BJ (cell line): ENCODE results near the gene MRPL40. TPM values are rescaled to one million over a fixed set of nuclear protein-coding genes. Genes with fewer than 3 reads are reported as not detected.

ENCODE experiments used
- CTCF ChIA-PET: fragments of 350-600 bp; formaldehyde crosslinking; extraction: SDS; loops from one replicate; lab custom pipeline; 2021; ENCODE audit warnings: antibody characterized with exemption, inconsistent platforms; lab: Yijun Ruan, JAX
- POLR2A ChIA-PET: fragments of 300-600 bp; sonication (Branson Sonifier 250); formaldehyde crosslinking; extraction: SDS; loops from one replicate; lab custom pipeline; 2021; ENCODE audit warnings: antibody characterized with exemption; lab: Charles Lee
- DNase-seq: peaks from one replicate; pipeline ENCODE4 v3.0.0-alpha.2; 2011; ENCODE audit warnings: low read depth
- H3K27me3 ChIP-seq: 2 replicates; pipeline ENCODE4 v1.6.0; 2011; ENCODE audit warnings: low read length; ENCODE audit not compliant: control insufficient read depth, insufficient read depth
- H3K36me3 ChIP-seq: 2 replicates; pipeline ENCODE4 v1.5.1; 2011; ENCODE audit warnings: low read length; ENCODE audit not compliant: control insufficient read depth, insufficient read depth
- H3K4me3 ChIP-seq: 2 replicates; pipeline ENCODE4 v1.5.1; 2011; ENCODE audit warnings: low read depth, mild to moderate bottlenecking, control low read depth, low read length
- polyA plus RNA-seq: library from polyadenylated mRNA; depleted of rRNA; stranded (reverse); fragments of >200 nt; gene quantifications from 2 replicates; pipeline ENCODE4 v1.2.3, GENCODE V29; 2011
- TF ChIP-seq, protein P1 (sequence below): IDR thresholded peaks from 2 replicates; pipeline ENCODE4 v1.5.1; 2011; ENCODE audit warnings: low read depth, mild to moderate bottlenecking, control low read depth, inconsistent platforms, low read length, moderate library complexity; ENCODE audit not compliant: insufficient read depth

MRPL40 gene
- polyA plus RNA-seq, 1 experiment = 35.5 TPM

DNA sequence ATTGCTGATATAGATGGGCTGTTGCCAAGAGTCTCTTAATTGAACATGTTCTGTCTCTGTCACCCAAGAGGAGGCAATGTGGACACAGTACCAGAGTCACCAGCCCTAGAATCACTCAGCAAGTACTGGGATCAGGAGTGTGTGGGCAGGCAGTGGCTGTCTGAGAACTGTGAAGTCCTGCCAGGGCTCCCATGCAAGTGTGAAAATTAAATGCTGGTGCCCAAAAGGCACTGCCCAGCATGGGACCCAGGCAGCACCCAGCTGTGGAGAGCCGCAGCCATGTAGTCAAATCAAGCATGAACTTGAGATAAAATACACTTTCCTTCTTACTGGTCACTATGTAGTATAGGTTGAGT, 20.7 kb upstream of the MRPL40 start:
- no peak overlapping the region for H3K4me3 ChIP-seq
- POLR2A ChIA-PET = no interaction called here
- H3K27me3 ChIP-seq = no peaks in the 10 kb centered on the region
- TF ChIP-seq, protein P1, sequence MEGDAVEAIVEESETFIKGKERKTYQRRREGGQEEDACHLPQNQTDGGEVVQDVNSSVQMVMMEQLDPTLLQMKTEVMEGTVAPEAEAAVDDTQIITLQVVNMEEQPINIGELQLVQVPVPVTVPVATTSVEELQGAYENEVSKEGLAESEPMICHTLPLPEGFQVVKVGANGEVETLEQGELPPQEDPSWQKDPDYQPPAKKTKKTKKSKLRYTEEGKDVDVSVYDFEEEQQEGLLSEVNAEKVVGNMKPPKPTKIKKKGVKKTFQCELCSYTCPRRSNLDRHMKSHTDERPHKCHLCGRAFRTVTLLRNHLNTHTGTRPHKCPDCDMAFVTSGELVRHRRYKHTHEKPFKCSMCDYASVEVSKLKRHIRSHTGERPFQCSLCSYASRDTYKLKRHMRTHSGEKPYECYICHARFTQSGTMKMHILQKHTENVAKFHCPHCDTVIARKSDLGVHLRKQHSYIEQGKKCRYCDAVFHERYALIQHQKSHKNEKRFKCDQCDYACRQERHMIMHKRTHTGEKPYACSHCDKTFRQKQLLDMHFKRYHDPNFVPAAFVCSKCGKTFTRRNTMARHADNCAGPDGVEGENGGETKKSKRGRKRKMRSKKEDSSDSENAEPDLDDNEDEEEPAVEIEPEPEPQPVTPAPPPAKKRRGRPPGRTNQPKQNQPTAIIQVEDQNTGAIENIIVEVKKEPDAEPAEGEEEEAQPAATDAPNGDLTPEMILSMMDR = no peak
- no peak for DNase-seq
- peaks cover 6% of the 10 kb centered on the region for H3K36me3 ChIP-seq
- CTCF ChIA-PET = interaction anchor here (0.9 kb wide), 1 partner anchor 267 kb away, joined by 3 read pairs; the partner anchor contains the start of gene ESS2

DNA sequence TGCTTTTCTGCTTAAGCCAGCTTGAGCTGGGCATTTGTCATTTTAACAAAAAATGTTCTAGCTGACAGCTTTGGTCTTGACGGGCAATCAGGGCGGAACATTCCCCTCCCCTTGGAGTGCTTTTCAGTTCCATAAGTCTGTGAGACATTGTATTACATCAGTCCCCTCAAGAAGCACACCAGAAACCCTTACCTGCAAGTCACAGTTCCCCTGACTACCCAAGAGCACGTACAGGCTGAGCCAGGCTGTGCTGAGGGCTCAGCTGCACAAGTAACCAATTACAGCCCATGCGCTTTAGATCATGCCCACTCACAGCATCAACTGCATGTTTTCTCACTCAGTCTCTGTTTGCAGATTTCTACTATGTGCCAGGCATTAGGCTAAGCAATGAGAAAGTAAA, 19.9 kb upstream of the MRPL40 start:
- CTCF ChIA-PET = interaction anchor here (1.3 kb wide), 1 partner anchor 234 kb away, joined by 3 read pairs; the partner anchor contains the start of gene SLC25A1
- peaks cover 5% of the 10 kb centered on the region for H3K36me3 ChIP-seq
- H3K4me3 ChIP-seq = no peak overlapping the region
- no peaks in the 10 kb centered on the region for H3K27me3 ChIP-seq
- TF ChIP-seq, protein P1 = no peak
- POLR2A ChIA-PET = no interaction called here
- DNase-seq = no peak

DNA sequence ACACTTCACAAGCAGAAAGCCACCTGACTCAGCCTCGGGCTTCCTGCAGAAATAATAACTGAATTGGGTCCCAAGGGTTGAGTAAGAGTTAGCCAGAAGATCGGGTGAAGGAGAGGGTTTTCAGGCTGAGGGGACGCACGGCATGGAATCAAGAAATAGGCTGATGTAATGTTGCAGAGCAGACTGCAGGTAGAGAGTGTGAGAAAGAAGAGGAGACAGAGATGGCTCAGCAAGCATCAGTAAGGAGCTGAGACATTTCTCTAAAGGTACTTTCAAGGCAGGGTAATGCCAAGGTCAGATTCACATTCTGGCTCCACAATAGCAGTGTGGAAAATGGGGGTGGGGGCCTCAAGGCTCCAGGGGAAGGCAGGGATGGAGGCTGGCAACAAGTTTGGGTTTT, 19.4 kb upstream of the MRPL40 start:
- ChIA-PET POLR2A (no interaction called here), CTCF (interaction anchor here (1.3 kb wide), 1 partner anchor 234 kb away, joined by 3 read pairs; the partner anchor contains the start of gene SLC25A1)
- Histone ChIP-seq H3K4me3 (no peak overlapping the region), H3K27me3 (no peaks in the 10 kb centered on the region), H3K36me3 (peaks cover 2% of the 10 kb centered on the region)
- no peak for DNase-seq
- TF ChIP-seq, protein P1 = no peak

DNA sequence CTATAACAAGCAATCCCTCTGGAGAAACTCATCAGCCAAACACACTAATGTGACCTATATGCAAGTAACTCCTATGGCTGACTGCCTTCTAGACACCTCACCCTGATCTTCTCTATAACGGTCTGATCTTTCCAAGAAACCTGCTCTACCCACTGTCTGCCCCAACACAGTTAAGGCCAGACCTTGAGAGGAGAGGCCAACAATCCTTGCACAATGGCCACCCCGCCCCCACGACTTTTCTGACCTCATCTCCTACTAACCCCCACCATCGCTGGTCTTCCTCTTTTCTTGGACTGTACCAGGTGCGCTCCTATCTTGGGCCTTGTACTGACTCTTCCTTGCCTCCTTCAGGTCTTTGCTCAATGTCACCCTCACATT, 13.3 kb upstream of the MRPL40 start:
- TF ChIP-seq, protein P1 = no peak
- ChIA-PET POLR2A (no interaction called here), CTCF (no interaction called here)
- no peak for DNase-seq
- Histone ChIP-seq H3K36me3 (no peaks in the 10 kb centered on the region), H3K4me3 (no peak overlapping the region), H3K27me3 (no peaks in the 10 kb centered on the region)

DNA sequence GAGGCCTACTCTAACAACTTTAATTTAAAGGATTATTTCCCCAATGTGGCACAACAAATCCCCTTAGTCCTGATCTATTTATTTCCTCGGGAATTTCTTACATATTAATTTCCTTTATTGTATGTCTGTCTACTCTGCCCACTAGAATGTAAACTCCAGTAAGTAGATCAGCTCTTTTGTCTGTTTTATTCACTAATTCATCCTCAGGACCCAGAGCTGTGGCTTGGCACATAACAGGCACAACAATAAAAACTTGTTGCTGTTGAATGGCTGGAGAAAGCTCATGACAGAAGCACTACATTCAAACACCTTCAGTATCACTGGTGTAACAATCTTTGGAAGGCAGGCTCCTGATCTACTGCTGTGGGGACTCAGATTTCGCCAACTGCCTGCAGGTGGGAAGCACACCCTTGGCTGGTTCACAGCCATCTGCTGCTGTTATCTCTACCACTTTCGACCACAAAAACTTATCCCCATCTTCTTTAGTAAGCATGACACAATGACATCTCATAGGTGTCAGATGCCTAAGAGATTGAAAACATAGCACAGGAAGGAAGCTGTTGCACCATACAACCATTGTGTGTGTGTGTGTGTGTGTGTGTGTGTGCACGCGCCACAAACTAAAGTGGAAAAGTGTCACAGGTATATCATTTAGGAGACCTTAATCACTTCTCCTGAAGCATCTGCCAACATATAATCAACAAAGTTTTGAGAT, 12.7 kb upstream of the MRPL40 start:
- CTCF ChIA-PET = interaction anchor here (1.4 kb wide), 1 partner anchor 212 kb away, joined by 4 read pairs; no protein-coding TSS in a partner anchor
- H3K4me3 ChIP-seq = no peak overlapping the region
- H3K27me3 ChIP-seq = no peaks in the 10 kb centered on the region
- TF ChIP-seq, protein P1 = no peak
- POLR2A ChIA-PET = no interaction called here
- DNase-seq = no peak
- no peaks in the 10 kb centered on the region for H3K36me3 ChIP-seq
